DMS53 treated with DMSO at 0.1 percent for 48 hours (cell line): ENCODE results near the gene PAX7.
A peak's percentile ranks its signal among the peaks of the same experiment; 100 is the strongest.
"Not testable (repeated sequence)": the region's sequence is repeated elsewhere in the genome, so short reads cannot be mapped to it uniquely, and the experiment has no call there.

ENCODE experiments used
- DNase-seq: peaks from one replicate; lab custom pipeline; 2025; ENCODE audit not compliant: unreplicated experiment; lab: John Stamatoyannopoulos, UW

Gene PAX7

GRCh38 chr1:18750600-18750999 is 120.0 kb downstream of the PAX7 start:
- no peak for DNase-seq

- peak; percentile 1 for DNase-seq
These were observed 120.8 kb downstream of the PAX7 start for GRCh38 chr1:18751425-18751824.

GRCh38 chr1:18752409-18752808 is 121.8 kb downstream of the PAX7 start:
- DNase-seq = no peak

GRCh38 chr1:18760156-18760555 is 129.5 kb downstream of the PAX7 start:
- DNase-seq = no peak

GRCh38 chr1:18761948-18762840 is 131.5 kb downstream of the PAX7 start:
- DNase-seq = no peak

- DNase-seq = no peak
These were observed 133.7 kb downstream of the PAX7 start for GRCh38 chr1:18764362-18764761.

- no peak for DNase-seq
These were observed 135.1 kb downstream of the PAX7 start for GRCh38 chr1:18765725-18766124.

GRCh38 chr1:18766328-18766727 is 135.7 kb downstream of the PAX7 start:
- no peak for DNase-seq

- DNase-seq = not testable (repeated sequence)
These were observed 136.9 kb downstream of the PAX7 start for GRCh38 chr1:18767576-18767975.

GRCh38 chr1:18768086-18768485 is 137.4 kb downstream of the PAX7 start:
- no peak for DNase-seq

- no peak for DNase-seq
These were observed 138.5 kb downstream of the PAX7 start for GRCh38 chr1:18769140-18769539.

- no peak for DNase-seq
These were observed 140.2 kb downstream of the PAX7 start for GRCh38 chr1:18770799-18771198.

GRCh38 chr1:18773753-18774152 is 143.1 kb downstream of the PAX7 start:
- DNase-seq = no peak

GRCh38 chr1:18775341-18775740 is 144.7 kb downstream of the PAX7 start:
- DNase-seq = no peak

- no peak for DNase-seq
These were observed 146.1 kb downstream of the PAX7 start for GRCh38 chr1:18776777-18777176.

GRCh38 chr1:18778437-18778836 is 147.8 kb downstream of the PAX7 start:
- DNase-seq = no peak

GRCh38 chr1:18781031-18781430 is 150.4 kb downstream of the PAX7 start:
- DNase-seq = no peak

GRCh38 chr1:18783705-18784481 is 153.2 kb downstream of the PAX7 start:
- DNase-seq = no peak

GRCh38 chr1:18784482-18784831 is 153.8 kb downstream of the PAX7 start:
- no peak for DNase-seq

- no peak for DNase-seq
These were observed 155.5 kb downstream of the PAX7 start for GRCh38 chr1:18786149-18786548.

- DNase-seq = no peak
These were observed 157.3 kb downstream of the PAX7 start for GRCh38 chr1:18787825-18788385.

GRCh38 chr1:18789246-18789645 is 158.6 kb downstream of the PAX7 start:
- DNase-seq = no peak
